ENCODE results near the gene RBM10. TPM values are rescaled to one million over a fixed set of nuclear protein-coding genes. Genes with fewer than 3 reads are reported as not detected.

RBM10 gene
- polyA plus RNA-seq, 1 experiment: 30.9 TPM

GRCh38 chrX:47146936-47147859 lies 2.2 kb downstream of the RBM10 start:
- ChIA-PET POLR2A (no interaction called here), CTCF (interaction anchor here (0.6 kb wide), 1 partner anchor 325 kb away, joined by 3 read pairs; no protein-coding TSS in a partner anchor)
- H3K4me3 ChIP-seq (ENCODE audit: low read depth, low read length): no peak overlapping the region
- DNase-seq (ENCODE audit: low read depth): no peak
- H3K27me3 ChIP-seq (ENCODE audit: control insufficient read depth, insufficient read depth, low read length): no peaks in the 10 kb centered on the region
- no peak for TF ChIP-seq CTCF (IDR thresholded peaks at IDR 0.05; ENCODE audit: insufficient read depth, low read depth, low read length)
- H3K36me3 ChIP-seq (ENCODE audit: control insufficient read depth, insufficient read depth, low read length): peaks cover 4% of the 10 kb centered on the region

GRCh38 chrX:47148946-47149345 lies 3.9 kb downstream of the RBM10 start:
- DNase-seq (ENCODE audit: low read depth): no peak
- ChIA-PET POLR2A (no interaction called here), CTCF (no interaction called here)
- Histone ChIP-seq H3K27me3 (ENCODE audit: control insufficient read depth, insufficient read depth, low read length) (no peaks in the 10 kb centered on the region), H3K36me3 (ENCODE audit: control insufficient read depth, insufficient read depth, low read length) (no peaks in the 10 kb centered on the region; the same call in 1 of the 2 replicates), H3K4me3 (ENCODE audit: low read depth, low read length) (no peak overlapping the region)
- TF ChIP-seq CTCF (IDR thresholded peaks at IDR 0.05; ENCODE audit: insufficient read depth, low read depth, low read length): no peak

DNA sequence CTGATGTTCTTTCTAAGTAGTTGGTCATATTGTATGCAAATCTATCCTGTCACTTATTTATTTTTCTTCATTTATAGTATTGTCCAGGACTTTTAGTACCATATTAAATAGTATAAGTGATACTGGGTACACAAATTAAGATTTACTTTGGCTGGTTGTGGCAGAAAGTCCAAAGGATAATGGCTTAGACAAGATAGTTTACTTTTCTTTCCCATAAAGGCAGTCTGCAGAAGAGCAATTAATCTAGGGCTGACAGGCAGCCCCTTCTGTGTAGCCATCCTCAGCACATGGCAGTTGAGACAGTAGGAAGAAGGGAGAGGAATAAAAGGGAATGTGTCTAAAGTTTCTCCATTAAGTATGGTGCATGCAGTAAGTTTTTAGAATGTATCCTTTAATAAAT lies 6.4 kb downstream of the RBM10 start:
- CTCF ChIA-PET: no interaction called here
- POLR2A ChIA-PET: no interaction called here
- H3K27me3 ChIP-seq (ENCODE audit: control insufficient read depth, insufficient read depth, low read length): no peaks in the 10 kb centered on the region

GRCh38 chrX:47156611-47157520 lies 11.8 kb downstream of the RBM10 start:
- ChIA-PET POLR2A (no interaction called here), CTCF (no interaction called here)
- DNase-seq (ENCODE audit: low read depth): no peak
- no peaks in the 10 kb centered on the region for H3K27me3 ChIP-seq (ENCODE audit: control insufficient read depth, insufficient read depth, low read length)
- TF ChIP-seq CTCF (IDR thresholded peaks at IDR 0.05; ENCODE audit: insufficient read depth, low read depth, low read length): no peak
- no peak overlapping the region for H3K4me3 ChIP-seq (ENCODE audit: low read depth, low read length)
- H3K36me3 ChIP-seq (ENCODE audit: control insufficient read depth, insufficient read depth, low read length): peaks cover 3% of the 10 kb centered on the region; the same call in 1 of the 2 replicates

More for the DNA sequence above, 6.4 kb downstream of the RBM10 start:
- DNase-seq (ENCODE audit: low read depth): no peak
- no peak overlapping the region for H3K4me3 ChIP-seq (ENCODE audit: low read depth, low read length)
- no peak for TF ChIP-seq CTCF (IDR thresholded peaks at IDR 0.05; ENCODE audit: insufficient read depth, low read depth, low read length)
- H3K36me3 ChIP-seq (ENCODE audit: control insufficient read depth, insufficient read depth, low read length): no peaks in the 10 kb centered on the region; the same call in 1 of the 2 replicates

DNA sequence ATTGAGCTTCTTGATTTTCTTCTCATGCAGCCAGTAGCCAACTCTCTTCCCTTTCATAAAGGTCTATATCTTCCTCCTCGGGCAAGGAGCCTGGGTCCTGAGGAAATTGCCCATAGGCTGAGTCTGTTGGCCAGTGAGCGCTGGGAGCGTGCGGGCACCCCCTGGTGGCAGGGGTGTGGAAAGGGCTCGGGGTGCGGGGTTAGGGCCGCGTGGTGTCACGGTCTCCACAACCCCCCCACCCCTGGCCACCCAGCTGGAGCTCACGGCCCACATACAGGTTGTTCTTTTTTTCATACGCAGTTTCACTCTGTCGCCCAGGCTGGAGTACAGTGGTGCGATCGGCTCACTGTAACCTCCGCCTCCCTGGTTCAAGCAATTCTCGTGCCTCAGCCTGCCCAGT lies 13.1 kb downstream of the RBM10 start:
- Histone ChIP-seq H3K27me3 (ENCODE audit: control insufficient read depth, insufficient read depth, low read length) (no peaks in the 10 kb centered on the region), H3K4me3 (ENCODE audit: low read depth, low read length) (no peak overlapping the region), H3K36me3 (ENCODE audit: control insufficient read depth, insufficient read depth, low read length) (peaks cover 3% of the 10 kb centered on the region; the same call in 1 of the 2 replicates)
- ChIA-PET POLR2A (no interaction called here), CTCF (interaction anchor here (1.5 kb wide), 1 partner anchor 13 kb away, joined by 4 read pairs; the partner anchor contains the start of genes NDUFB11 and RBM10)
- DNase-seq (ENCODE audit: low read depth): no peak
- TF ChIP-seq CTCF (IDR thresholded peaks at IDR 0.05; ENCODE audit: insufficient read depth, low read depth, low read length): no peak

Data from BJ (cell line).